ENCODE measurements around the gene COX6A1.
A peak's percentile ranks its signal among the peaks of the same experiment; 100 is the strongest.
"Not testable (repeated sequence)": the region's sequence is repeated elsewhere in the genome, so short reads cannot be mapped to it uniquely, and the experiment has no call there.

COX6A1 gene

DNA sequence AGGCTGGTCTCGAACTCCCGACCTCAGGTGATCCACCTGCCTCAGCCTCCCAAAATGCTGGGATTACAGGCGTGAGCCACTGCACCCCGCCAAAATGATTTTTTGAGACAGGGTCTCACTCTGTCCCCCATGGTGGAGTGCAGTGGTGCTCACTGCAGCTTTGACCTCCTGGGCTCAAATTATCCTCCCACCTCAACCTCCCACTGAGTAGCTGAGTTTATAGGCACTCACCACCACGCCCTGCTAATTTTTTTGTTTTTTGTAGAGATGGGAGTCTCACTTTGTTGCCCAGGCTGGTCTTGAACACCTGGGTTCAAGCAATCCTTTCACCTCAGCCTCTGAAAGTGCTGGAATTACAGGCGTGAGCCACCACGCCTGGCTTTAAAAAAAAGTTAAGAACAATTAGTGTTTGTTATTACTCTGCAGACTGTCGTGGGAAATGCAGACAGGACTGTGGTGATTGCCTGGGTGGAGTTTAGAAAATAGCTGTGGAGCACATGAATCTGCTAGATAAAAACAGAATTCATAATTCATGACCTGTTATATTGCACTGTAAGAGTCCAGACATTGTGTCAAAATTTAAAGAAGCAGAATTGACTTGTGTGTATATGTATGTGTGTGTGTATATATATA lies 9.2 kb upstream of the COX6A1 start:
- H3K27me3 ChIP-seq (ENCODE audit: control insufficient read depth, insufficient read depth, low read length, poor library complexity, severe bottlenecking) = no peaks in the 10 kb centered on the region
- no peak overlapping the region for H3K27ac ChIP-seq (ENCODE audit: insufficient read depth, low read depth, low read length, poor library complexity, severe bottlenecking)
- no peaks in the 10 kb centered on the region for H3K36me3 ChIP-seq (ENCODE audit: control insufficient read depth, insufficient read depth, low read length)
- no peaks in the 10 kb centered on the region for H3K9me3 ChIP-seq (ENCODE audit: control insufficient read depth, low read length)
- H3K4me1 ChIP-seq (ENCODE audit: control insufficient read depth, insufficient read depth, low read length) = no peaks in the 10 kb centered on the region
- no peak overlapping the region for H3K4me3 ChIP-seq (ENCODE audit: insufficient read depth, low read depth, low read length)
- 86 to 88% methylated on average over 8 of the region's 8 CpGs for WGBS, 2 experiments

DNA sequence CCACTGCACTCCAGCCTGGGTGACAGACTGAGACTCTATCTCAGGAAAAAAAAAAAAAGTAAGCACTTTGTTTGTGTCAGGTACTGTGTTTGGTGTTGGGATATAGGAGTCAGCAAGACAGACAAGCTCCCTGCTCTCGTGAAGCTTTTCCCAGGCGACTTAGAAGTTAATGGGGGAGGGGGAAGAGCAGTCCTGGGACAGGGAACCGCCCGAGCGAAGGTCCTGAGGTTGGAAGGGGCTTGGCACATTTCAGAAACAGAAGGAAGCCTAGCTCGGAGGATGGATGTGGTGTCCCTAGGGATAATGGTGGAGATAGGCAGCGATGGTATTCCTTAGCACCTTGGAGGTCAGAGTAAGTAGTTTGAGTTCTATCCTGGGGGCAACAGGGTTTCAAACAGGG lies 8.5 kb upstream of the COX6A1 start:
- 76% methylated on average over 7 of the region's 7 CpGs for WGBS, 2 experiments
- no peak overlapping the region for H3K27ac ChIP-seq (ENCODE audit: insufficient read depth, low read depth, low read length, poor library complexity, severe bottlenecking)

DNA sequence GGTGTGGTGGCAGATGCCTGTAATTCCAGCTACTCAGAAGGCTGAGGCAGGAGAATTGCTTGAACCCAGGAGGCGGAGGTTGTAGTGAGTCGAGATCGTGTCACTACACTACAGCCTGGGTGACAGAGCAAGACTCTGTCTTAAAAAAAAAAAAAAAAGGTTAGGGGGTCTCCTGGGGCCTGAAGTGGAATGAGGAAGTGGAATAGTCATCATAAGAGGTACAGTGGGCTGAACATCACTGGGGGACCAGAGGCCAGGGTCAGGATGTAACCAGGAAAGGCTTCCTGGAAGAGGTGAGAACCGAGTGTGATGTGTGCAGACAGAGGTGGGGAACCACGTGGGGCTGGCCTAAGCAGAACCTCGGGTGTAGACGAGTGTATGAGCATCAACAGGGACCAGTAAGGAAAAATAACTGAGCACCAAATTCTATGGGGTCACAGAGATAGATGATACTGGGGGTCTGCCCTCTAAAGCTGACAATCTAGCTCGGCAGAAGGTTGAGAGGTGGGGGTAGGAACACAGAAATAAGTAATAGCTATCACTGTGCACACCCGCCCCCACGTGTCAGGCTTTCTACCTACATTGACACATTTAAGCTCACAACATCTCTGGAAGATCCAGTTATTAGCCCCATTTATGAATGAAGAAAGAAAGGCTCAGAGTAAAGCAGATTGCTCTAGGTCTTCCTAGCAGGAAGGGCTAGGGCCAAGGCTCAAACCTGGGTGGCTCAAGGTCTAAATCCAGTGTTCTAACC lies 5.0 kb upstream of the COX6A1 start:
- Histone ChIP-seq H3K27ac (ENCODE audit: insufficient read depth, low read depth, low read length, poor library complexity, severe bottlenecking) (no peak overlapping the region), H3K36me3 (ENCODE audit: control insufficient read depth, insufficient read depth, low read length) (no peaks in the 10 kb centered on the region), H3K9me3 (ENCODE audit: control insufficient read depth, low read length) (no peaks in the 10 kb centered on the region), H3K4me3 (ENCODE audit: insufficient read depth, low read depth, low read length) (no peak overlapping the region), H3K27me3 (ENCODE audit: control insufficient read depth, insufficient read depth, low read length, poor library complexity, severe bottlenecking) (no peaks in the 10 kb centered on the region), H3K4me1 (ENCODE audit: control insufficient read depth, insufficient read depth, low read length) (no peaks in the 10 kb centered on the region)
- WGBS, 2 experiments = 82 to 89% methylated on average over 10 of the region's 10 CpGs

More for the DNA sequence above, 8.5 kb upstream of the COX6A1 start:
- Histone ChIP-seq H3K4me1 (ENCODE audit: control insufficient read depth, insufficient read depth, low read length) (no peaks in the 10 kb centered on the region), H3K27me3 (ENCODE audit: control insufficient read depth, insufficient read depth, low read length, poor library complexity, severe bottlenecking) (no peaks in the 10 kb centered on the region), H3K9me3 (ENCODE audit: control insufficient read depth, low read length) (no peaks in the 10 kb centered on the region), H3K36me3 (ENCODE audit: control insufficient read depth, insufficient read depth, low read length) (no peaks in the 10 kb centered on the region), H3K4me3 (ENCODE audit: insufficient read depth, low read depth, low read length) (no peak overlapping the region)

DNA sequence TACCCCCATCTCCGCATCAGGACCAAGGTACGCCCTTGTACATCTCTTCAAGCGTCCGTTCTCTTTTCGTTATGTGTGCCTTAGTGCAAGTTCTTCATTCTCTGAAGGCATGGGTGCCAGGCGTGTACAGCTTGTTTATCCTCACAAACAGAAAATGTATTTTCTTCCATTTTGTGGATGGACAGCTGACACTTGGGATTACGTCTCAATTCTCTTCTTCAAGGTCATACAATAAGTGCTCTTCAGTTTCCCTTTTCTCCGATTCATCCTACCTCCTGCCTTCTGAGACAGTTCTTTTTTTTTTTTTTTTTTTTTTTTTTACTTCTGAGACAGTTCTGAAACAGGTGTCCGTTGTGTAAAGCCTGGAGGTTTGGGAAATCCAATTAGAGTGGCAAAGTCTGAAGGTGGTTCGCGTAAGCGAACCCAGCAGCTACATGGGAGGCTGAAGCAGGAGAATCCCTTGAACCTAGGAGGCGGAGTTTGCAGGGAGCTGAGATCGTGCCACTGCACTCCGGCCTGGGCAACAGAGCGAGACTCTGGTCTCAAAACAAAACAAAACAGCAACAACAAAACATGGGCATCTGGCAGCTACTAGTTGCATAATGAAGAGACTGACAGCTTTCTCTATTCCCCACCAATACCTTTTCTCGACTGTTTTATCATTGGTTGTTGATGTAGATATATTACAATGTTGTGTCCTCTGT lies 734 bp downstream of the COX6A1 start:
- H3K27me3 ChIP-seq (ENCODE audit: control insufficient read depth, insufficient read depth, low read length, poor library complexity, severe bottlenecking) = no peaks in the 10 kb centered on the region
- H3K27ac ChIP-seq (ENCODE audit: insufficient read depth, low read depth, low read length, poor library complexity, severe bottlenecking) = no peak overlapping the region

DNA sequence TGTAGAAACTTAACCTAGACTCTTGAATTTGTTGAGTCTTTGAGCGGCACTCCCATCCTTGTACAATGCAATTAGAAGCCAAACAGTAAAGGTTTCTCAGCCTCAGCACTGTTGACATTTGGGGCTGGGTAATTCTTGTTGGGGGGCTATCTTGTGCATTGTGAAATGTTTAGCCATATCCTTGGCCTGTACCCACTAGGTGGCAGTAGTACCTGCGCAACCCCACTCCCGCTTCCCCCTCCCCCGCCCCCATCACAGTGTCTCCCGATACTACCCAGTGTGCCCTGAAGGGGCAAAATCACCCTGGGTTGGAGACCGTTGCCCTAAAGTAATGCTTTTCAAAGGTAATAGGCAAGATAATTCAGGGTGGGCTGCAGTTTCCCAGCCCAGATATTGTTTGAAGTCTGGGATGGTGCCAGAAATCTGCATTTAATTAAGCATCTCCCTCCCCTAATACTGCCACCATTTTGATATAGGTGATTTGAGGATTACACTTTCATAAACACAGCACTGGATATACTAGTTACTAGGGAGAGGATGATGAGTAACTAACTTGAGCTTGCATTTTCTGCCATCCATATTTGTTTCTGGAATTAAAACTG lies 1.8 kb downstream of the COX6A1 start:
- Histone ChIP-seq H3K27me3 (ENCODE audit: control insufficient read depth, insufficient read depth, low read length, poor library complexity, severe bottlenecking) (no peaks in the 10 kb centered on the region), H3K4me1 (ENCODE audit: control insufficient read depth, insufficient read depth, low read length) (no peaks in the 10 kb centered on the region), H3K36me3 (ENCODE audit: control insufficient read depth, insufficient read depth, low read length) (peaks cover 20% of the 10 kb centered on the region), H3K9me3 (ENCODE audit: control insufficient read depth, low read length) (no peaks in the 10 kb centered on the region), H3K4me3 (ENCODE audit: insufficient read depth, low read depth, low read length) (no peak overlapping the region), H3K27ac (ENCODE audit: insufficient read depth, low read depth, low read length, poor library complexity, severe bottlenecking) (no peak overlapping the region)
- WGBS, 2 experiments = 36 to 50% methylated on average over 6 of the region's 6 CpGs

More for the DNA sequence above, 734 bp downstream of the COX6A1 start:
- H3K9me3 ChIP-seq (ENCODE audit: control insufficient read depth, low read length) = no peaks in the 10 kb centered on the region
- peaks cover 16% of the 10 kb centered on the region for H3K36me3 ChIP-seq (ENCODE audit: control insufficient read depth, insufficient read depth, low read length)
- WGBS, 2 experiments = 39 to 45% methylated on average over 16 to 17 of the region's 17 CpGs
- H3K4me3 ChIP-seq (ENCODE audit: insufficient read depth, low read depth, low read length) = peak overlapping the region; percentile 85
- no peaks in the 10 kb centered on the region for H3K4me1 ChIP-seq (ENCODE audit: control insufficient read depth, insufficient read depth, low read length)

DNA sequence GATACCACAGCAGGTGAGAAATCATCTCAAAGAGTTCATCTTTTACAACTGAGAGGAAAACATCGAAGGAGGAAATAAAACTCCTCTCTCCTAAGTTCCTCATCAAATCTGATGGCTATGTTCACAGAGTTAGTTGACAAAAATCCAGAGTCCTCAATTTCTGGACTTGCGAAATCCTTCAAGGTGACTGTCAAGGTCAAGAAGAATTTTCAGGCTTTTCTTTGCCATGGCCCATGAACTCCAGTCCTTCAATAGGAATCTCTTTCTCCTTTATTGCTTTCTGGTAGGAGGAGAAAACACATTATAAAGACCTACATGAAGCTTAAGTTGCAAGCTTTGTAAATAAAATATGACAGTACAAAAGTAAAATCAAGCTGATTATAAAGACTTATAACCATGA lies 6.8 kb downstream of the COX6A1 start:
- WGBS, 2 experiments = 94 to 100% methylated on average over 2 of the region's 2 CpGs
- H3K27me3 ChIP-seq (ENCODE audit: control insufficient read depth, insufficient read depth, low read length, poor library complexity, severe bottlenecking) = no peaks in the 10 kb centered on the region
- H3K9me3 ChIP-seq (ENCODE audit: control insufficient read depth, low read length) = no peaks in the 10 kb centered on the region
- H3K36me3 ChIP-seq (ENCODE audit: control insufficient read depth, insufficient read depth, low read length) = peaks cover 20% of the 10 kb centered on the region
- H3K4me3 ChIP-seq (ENCODE audit: insufficient read depth, low read depth, low read length) = no peak overlapping the region
- H3K27ac ChIP-seq (ENCODE audit: insufficient read depth, low read depth, low read length, poor library complexity, severe bottlenecking) = no peak overlapping the region
- H3K4me1 ChIP-seq (ENCODE audit: control insufficient read depth, insufficient read depth, low read length) = peaks cover 9% of the 10 kb centered on the region

DNA sequence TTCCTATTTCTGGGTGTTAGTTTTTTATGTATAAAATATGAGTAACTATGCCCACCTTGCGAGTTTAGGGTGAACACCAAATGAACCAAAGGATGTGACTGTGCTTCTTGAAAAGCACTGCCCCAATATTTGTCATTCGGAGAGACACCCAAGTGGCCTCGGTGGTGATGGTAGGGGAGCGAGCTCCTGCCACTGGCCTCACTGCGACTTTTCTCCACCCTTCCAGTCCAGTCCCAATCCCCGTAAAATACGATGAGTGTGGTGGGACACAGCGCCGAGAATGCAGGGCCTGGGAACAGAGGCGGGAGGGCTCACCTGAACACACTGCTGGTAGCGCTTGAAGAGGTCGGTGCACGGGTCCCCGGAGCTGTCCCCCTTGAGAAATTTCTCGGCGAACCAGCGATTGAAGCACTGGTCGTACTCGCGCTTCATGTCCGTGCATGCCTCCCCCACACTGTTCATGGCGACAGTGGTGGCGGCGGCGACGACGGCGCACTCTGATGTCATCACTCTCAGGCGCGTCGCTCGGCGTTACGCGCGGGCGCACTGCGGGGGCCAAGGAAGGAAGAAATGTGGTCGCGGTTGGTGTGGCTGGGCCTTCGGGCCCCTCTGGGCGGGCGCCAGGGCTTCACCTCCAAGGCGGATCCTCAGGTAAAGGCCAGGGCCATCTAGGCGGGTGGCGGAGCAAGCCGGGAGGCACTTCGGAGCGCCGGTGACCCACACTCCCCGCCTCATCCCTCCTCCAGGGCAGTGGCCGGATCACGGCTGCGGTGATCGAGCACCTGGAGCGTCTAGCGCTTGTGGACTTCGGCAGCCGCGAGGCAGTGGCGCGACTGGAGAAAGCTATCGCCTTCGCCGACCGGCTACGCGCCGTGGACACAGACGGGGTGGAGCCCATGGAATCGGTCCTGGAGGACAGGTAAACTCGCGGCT lies 8.3 kb downstream of the COX6A1 start, which contains the start of the genes GATC and TRIAP1:
GATC (plus strand) TSS at position 534 of the 933 bp plus-strand sequence; CDS start at position 571, 37 bp downstream.
TRIAP1 (minus strand) TSS at position 474 of the 933 bp plus-strand sequence; CDS start at position 462, 12 bp downstream.
- Histone ChIP-seq H3K27ac (ENCODE audit: insufficient read depth, low read depth, low read length, poor library complexity, severe bottlenecking) (peak within 1 kb of the TSS; percentile 57), H3K4me3 (ENCODE audit: insufficient read depth, low read depth, low read length) (peak within 1 kb of the TSS; percentile 78), H3K9me3 (ENCODE audit: control insufficient read depth, low read length) (no peaks in the 10 kb centered on the region), H3K4me1 (ENCODE audit: control insufficient read depth, insufficient read depth, low read length) (peaks cover 9% of the 10 kb centered on the region), H3K27me3 (ENCODE audit: control insufficient read depth, insufficient read depth, low read length, poor library complexity, severe bottlenecking) (no peaks in the 10 kb centered on the region), H3K36me3 (ENCODE audit: control insufficient read depth, insufficient read depth, low read length) (peaks cover 11% of the 10 kb centered on the region)
- WGBS, 2 experiments = 0 to 1% methylated on average over 73 of the region's 73 CpGs

DNA sequence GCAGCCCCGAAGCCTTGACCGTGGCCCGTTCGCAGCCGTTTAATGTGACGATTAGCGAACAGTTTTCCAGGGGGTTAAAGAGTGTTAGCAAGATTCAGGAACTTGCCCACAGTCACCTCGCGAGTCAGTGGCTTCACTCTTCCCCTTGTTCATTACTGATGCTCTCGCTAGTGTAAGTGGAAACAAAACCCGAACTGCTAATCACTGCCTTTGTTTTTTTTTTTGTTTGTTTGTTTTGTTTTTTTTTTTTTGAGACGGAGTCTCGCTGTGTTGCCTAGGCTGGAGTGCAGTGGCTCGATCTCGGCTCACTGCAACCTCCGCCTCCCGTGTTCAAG lies 8.9 kb downstream of the COX6A1 start:
- not testable (repeated sequence) for H3K9me3 ChIP-seq (ENCODE audit: control insufficient read depth, low read length); H3K27ac ChIP-seq (ENCODE audit: insufficient read depth, low read depth, low read length, poor library complexity, severe bottlenecking); H3K27me3 ChIP-seq (ENCODE audit: control insufficient read depth, insufficient read depth, low read length, poor library complexity, severe bottlenecking); H3K4me1 ChIP-seq (ENCODE audit: control insufficient read depth, insufficient read depth, low read length)
- 11% methylated on average over 17 of the region's 17 CpGs for WGBS, 2 experiments
- H3K36me3 ChIP-seq (ENCODE audit: control insufficient read depth, insufficient read depth, low read length) = peaks cover 10% of the 10 kb centered on the region
- H3K4me3 ChIP-seq (ENCODE audit: insufficient read depth, low read depth, low read length) = peak overlapping the region; percentile 78

DNA sequence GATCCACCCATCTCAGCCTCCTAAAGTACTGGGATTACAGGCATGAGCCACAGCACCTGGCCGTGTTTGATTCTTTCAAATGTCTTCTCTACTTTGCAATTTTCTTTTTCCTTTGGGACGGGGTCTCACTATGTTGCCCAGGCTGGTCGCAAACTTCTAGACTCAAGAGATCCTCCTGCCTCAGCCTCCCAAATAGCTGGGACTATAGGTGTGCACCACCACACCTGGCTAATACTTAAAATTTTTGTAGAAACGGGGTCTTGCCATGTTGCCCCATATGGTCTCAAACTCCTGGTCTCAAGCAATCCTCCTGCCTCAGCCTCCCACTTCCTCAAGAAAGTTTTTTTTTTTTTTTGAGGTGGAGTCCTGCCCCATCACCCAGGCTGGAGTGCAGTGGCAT lies 10.1 kb downstream of the COX6A1 start:
- no peak overlapping the region for H3K4me3 ChIP-seq (ENCODE audit: insufficient read depth, low read depth, low read length)
- no peaks in the 10 kb centered on the region for H3K9me3 ChIP-seq (ENCODE audit: control insufficient read depth, low read length)
- 93% methylated on average over 4 of the region's 4 CpGs for WGBS, 2 experiments
- H3K27ac ChIP-seq (ENCODE audit: insufficient read depth, low read depth, low read length, poor library complexity, severe bottlenecking) = no peak overlapping the region
- peaks cover 9% of the 10 kb centered on the region for H3K4me1 ChIP-seq (ENCODE audit: control insufficient read depth, insufficient read depth, low read length)
- no peaks in the 10 kb centered on the region for H3K27me3 ChIP-seq (ENCODE audit: control insufficient read depth, insufficient read depth, low read length, poor library complexity, severe bottlenecking)
- H3K36me3 ChIP-seq (ENCODE audit: control insufficient read depth, insufficient read depth, low read length) = peaks cover 10% of the 10 kb centered on the region
